B cell (primary cell): ENCODE measurements around the gene DGUOK.

Experiments used
- EZH2 ChIP-seq: IDR thresholded peaks from 2 replicates; pipeline ENCODE4 v1.6.1; 2012; ENCODE audit warnings: borderline replicate concordance, low read depth, mild to moderate bottlenecking, moderate library complexity, low read length; ENCODE audit not compliant: insufficient read depth, poor library complexity, severe bottlenecking
- TF ChIP-seq, protein P1 (sequence below): fragments of 200-600 bp; IDR thresholded peaks from one replicate; pipeline ENCODE4 v1.8.0; 2022; ENCODE audit warnings: antibody characterized with exemption, mild to moderate bottlenecking

DNA sequence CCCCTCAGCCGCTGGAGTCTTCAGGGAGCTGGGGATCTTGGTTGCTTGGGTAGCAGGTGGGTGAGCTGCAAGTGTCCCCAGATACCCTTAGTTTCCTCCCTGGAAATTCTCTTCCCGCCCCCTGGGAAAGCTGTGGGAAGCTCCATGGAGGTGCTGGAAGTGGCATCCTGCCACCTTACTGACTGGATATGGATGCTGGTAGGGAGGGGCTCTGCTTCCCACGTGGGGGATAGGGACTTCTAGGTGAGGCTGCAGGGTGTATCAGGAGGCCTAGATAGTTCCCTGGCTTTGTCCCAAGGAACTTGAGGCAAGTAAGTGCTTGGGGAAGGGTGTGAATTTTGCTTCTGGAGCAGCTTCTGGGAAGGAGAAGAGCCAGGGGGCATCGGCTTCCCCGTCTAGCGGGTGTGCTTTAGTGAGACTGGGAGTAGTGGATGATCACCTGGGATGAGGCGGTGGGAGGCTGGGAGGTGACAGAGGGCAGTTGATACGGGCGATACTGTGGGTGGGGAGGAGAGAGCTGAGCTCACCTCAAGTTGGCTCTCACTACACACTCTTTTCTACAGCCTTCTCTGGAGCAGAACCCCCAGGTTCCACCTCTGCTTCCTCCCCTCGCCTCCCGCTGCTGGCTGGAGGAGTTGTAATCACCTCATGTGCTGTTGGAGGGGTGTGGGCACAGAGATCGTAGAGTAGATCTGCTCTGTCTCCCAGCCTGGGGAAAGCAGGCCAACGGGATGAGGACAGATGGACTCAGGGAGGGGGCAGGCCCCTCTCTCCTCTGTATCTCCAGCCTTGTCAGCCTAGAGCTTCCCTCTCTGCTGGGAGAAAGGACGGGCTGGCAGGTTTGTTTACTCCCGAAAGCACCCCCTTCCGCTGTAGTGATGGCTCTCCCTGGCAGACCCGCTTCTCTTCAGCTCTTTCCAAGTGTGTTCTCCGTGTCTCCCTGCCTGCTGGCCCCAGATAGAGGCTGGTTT, 77.8 kb downstream of the DGUOK start:
- no peak for TF ChIP-seq EZH2
- TF ChIP-seq, protein P1, sequence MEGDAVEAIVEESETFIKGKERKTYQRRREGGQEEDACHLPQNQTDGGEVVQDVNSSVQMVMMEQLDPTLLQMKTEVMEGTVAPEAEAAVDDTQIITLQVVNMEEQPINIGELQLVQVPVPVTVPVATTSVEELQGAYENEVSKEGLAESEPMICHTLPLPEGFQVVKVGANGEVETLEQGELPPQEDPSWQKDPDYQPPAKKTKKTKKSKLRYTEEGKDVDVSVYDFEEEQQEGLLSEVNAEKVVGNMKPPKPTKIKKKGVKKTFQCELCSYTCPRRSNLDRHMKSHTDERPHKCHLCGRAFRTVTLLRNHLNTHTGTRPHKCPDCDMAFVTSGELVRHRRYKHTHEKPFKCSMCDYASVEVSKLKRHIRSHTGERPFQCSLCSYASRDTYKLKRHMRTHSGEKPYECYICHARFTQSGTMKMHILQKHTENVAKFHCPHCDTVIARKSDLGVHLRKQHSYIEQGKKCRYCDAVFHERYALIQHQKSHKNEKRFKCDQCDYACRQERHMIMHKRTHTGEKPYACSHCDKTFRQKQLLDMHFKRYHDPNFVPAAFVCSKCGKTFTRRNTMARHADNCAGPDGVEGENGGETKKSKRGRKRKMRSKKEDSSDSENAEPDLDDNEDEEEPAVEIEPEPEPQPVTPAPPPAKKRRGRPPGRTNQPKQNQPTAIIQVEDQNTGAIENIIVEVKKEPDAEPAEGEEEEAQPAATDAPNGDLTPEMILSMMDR = no peak
